ENCODE measurements around the gene LINGO1.

LINGO1 gene

DNA sequence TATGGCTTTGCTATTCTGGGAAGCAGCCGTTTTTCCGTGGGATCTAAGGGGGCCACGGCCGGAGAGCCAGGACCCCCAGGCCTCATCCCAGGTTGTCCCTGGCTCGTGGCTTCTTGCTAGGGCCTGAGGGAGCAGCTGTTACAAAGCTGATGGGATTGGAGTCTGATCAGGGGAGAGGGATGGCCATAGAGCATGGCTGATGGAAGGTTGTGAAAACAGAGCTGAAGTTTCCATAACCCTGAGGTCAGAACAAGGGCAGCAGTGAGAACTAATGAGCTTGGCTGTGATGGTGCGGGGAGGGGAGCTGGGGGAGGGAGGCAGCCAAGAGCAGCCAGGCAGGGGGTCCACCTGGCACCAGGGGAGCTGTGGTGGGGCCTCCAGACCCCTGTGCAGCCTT, 63.0 kb downstream of the LINGO1 start:
- DNase-seq (ENCODE audit: low read depth) = no peak

GRCh38 chr15:77568973-77569728, 63.6 kb downstream of the LINGO1 start:
- DNase-seq (ENCODE audit: low read depth) = no peak

DNA sequence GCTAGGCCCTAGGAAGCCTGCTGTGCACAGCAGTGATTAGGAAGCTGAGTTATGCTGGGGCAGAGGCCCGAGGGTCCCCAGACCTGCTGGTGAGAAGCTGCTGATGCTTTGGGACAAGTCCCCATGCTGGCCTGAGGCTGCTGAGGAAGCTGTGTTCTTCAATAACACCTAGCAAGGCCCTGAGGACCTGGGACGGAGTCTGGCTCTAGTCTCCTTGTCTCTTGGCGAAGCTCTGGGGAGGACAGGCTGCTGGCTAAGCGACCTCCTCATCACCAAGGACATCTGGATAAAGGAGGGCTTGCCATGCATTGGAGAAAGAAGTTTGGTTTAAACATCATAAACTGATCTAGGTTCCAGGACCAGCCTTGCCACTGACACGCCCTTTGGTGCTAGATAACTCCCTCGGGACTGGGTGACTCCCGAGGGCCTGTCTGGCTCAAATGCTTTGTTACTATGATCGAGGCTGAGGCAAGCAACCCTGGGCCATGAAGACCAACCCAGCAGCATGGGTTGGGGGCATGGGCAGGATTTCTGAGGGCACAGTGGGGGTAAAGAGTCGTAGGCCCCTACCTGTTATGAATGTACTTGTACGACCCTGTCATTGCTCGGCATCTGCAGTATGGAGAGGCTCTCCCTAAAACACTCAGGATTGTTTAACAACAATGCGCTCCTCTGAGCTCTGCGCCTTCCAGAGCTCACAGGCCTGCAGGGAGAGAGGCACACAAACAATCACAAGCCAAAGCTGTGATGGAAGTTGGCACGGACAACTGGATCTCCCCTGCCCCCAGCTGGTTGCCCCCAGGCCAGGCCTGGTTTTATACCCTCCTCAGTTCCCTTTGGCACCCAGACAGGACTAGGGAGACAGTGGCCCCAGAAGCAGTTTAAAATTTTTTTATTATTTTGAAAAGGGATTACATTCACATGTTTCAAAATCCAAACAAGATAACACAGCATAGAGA, 64.4 kb downstream of the LINGO1 start:
- no peak for DNase-seq (ENCODE audit: low read depth)

GRCh38 chr15:77567202-77567601, 65.5 kb downstream of the LINGO1 start:
- DNase-seq (ENCODE audit: low read depth) = no peak

DNA sequence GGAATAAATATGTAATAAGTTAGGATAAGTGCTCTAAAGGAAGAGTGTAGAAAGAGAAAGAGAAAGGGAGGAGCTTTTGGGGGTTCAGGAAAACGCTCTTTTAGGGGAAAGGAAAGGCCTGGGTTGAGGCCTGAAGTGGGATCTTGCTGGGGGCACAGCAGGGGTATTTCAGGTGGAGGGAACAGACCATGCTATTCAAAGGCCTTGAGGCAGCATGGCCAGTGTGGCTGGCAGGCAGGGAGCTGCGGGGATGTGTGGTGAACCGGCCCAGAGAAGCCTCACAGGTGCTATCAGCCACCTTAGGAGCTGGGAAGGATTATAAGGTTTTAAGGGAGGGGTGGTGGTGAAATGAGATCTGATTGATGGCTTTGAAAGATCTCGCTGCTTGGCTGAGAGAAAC, 66.6 kb downstream of the LINGO1 start:
- no peak for DNase-seq (ENCODE audit: low read depth)

- DNase-seq (ENCODE audit: low read depth) = no peak
Observed at GRCh38 chr15:77565378-77565915, 67.3 kb downstream of the LINGO1 start.

DNA sequence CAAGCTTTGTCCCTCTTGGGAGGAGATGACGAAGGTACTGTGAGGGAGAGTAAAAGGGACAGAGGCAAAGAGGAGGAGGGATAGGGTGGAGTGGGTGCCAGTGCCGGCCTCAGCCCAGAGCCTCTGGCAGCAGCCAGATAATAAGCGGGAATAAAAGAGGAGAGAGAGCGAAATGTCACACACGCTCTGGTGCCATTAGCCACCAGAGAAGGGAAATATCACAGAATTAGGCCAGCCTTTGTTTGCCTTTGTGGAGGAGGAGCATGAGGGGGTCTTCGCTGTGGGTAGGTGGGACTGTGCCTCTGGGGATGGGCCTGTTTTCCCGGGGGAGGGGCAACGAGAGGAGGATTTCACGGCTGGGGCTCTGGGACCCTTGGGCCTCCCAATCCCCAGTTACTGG, 67.8 kb downstream of the LINGO1 start:
- no peak for DNase-seq (ENCODE audit: low read depth)

GRCh38 chr15:77564341-77564740, 68.4 kb downstream of the LINGO1 start:
- no peak for DNase-seq (ENCODE audit: low read depth)

DNA sequence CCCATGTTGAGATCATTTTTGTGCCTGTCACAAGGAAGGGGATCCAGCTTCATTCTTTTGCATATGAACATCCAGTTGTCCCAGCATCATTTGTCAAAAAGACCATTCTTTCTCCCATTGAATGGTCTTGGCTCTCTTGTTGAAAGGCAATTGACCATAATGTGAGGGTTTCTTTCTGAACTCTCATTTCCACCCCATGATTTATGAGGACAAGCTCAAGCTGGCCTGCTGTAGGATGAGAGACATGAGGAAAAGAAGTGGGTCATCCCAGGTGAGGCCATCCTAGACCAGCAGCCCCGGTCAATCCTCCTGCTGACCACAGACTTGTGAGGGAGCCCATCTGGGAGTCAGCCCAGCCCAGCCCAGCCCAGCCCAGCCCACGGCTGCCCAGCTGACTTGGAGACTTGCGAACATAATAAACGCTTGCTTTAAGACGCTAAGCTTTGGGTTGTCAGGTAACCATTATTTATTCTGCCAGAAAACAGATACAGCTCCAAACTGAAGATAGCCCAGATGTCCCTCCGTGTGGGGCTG, 69.0 kb downstream of the LINGO1 start:
- DNase-seq (ENCODE audit: low read depth) = no peak
